Activated CD8-positive, alpha-beta memory T cell treated with anti-CD3 and anti-CD28 coated beads, Interleukin-2, amount 10 ng/mL, durations not matched to agents 7 days and 5 days (primary cell): ENCODE measurements around the gene XYLT1. TPM values are rescaled to one million over a fixed set of nuclear protein-coding genes. Genes with fewer than 3 reads are reported as not detected.

Source experiments
- ATAC-seq: fragments of 150-1000 bp; cut with Tn5 transposase; one replicate; pipeline ENCODE4 v1.10.0; 2021; ENCODE audit warnings: moderate library complexity
- CTCF ChIA-PET: fragments of 350-600 bp; sonication (Branson Sonifier 250); formaldehyde crosslinking; loops from one replicate; lab custom pipeline; 2021; ENCODE audit warnings: antibody characterized with exemption; lab: Charles Lee
- DNase-seq: peaks from one replicate; pipeline ENCODE4 v3.0.0-alpha.2; 2020
- H3K27ac Mint-ChIP-seq: one replicate; pipeline ENCODE4 v1.8.0; 2021; ENCODE audit warnings: mild to moderate bottlenecking, mixed read lengths
- H3K27me3 Mint-ChIP-seq: one replicate; pipeline ENCODE4 v1.8.0; 2021; ENCODE audit warnings: mixed read lengths
- H3K36me3 Mint-ChIP-seq: one replicate; pipeline ENCODE4 v1.8.0; 2021; ENCODE audit warnings: mild to moderate bottlenecking, mixed read lengths
- H3K4me1 Mint-ChIP-seq: one replicate; pipeline ENCODE4 v1.8.0; 2021; ENCODE audit warnings: mixed read lengths
- H3K4me3 Mint-ChIP-seq: one replicate; pipeline ENCODE4 v1.8.0; 2021; ENCODE audit warnings: mild to moderate bottlenecking, moderate library complexity, mixed read lengths
- H3K9me3 Mint-ChIP-seq: one replicate; pipeline ENCODE4 v1.8.0; 2022; ENCODE audit warnings: low read depth, mixed read lengths
- total RNA-seq, 2 experiments: library from RNA; stranded (reverse); gene quantifications; one replicate each; pipeline ENCODE4 v1.2.3, GENCODE V29; 2021

The XYLT1 gene
- total RNA-seq, 2 experiments from 2014 or later: 35.7 to 40.9 TPM

- peaks cover 45% of the 10 kb centered on the region for H3K4me1 Mint-ChIP-seq
- H3K27me3 Mint-ChIP-seq: no peaks in the 10 kb centered on the region
- DNase-seq: no peak
- H3K4me3 Mint-ChIP-seq: no peak overlapping the region
- H3K27ac Mint-ChIP-seq: no peak overlapping the region
- ATAC-seq: no peak
- no peaks in the 10 kb centered on the region for H3K9me3 Mint-ChIP-seq
- peaks cover 3% of the 10 kb centered on the region for H3K36me3 Mint-ChIP-seq
- CTCF ChIA-PET: interaction anchor here (0.9 to 1.2 kb wide), 2 partner anchors 65 to 114 kb away, joined by 3 read pairs; no protein-coding TSS in a partner anchor
Measured at GRCh38 chr16:17374668-17375255, 96.0 kb downstream of the XYLT1 start.

- H3K27me3 Mint-ChIP-seq: no peaks in the 10 kb centered on the region
- DNase-seq (no peak), ATAC-seq (no peak)
- no peaks in the 10 kb centered on the region for H3K9me3 Mint-ChIP-seq
- no peak overlapping the region for H3K4me3 Mint-ChIP-seq
- H3K36me3 Mint-ChIP-seq: peaks cover 6% of the 10 kb centered on the region
- CTCF ChIA-PET: interaction anchor here (0.9 kb wide), 1 partner anchor 66 kb away, joined by 3 read pairs; no protein-coding TSS in a partner anchor
- peaks cover 54% of the 10 kb centered on the region for H3K4me1 Mint-ChIP-seq
- no peak overlapping the region for H3K27ac Mint-ChIP-seq
Measured at GRCh38 chr16:17373533-17373932, 97.2 kb downstream of the XYLT1 start.

- Mint-ChIP-seq H3K4me1 (peaks cover 61% of the 10 kb centered on the region), H3K4me3 (no peak overlapping the region), H3K27me3 (no peaks in the 10 kb centered on the region), H3K36me3 (peaks cover 7% of the 10 kb centered on the region), H3K9me3 (no peaks in the 10 kb centered on the region), H3K27ac (no peak overlapping the region)
- CTCF ChIA-PET: interaction anchor here (1.6 kb wide), 1 partner anchor 77 kb away, joined by 4 read pairs; no protein-coding TSS in a partner anchor
- no peak for ATAC-seq
- no peak for DNase-seq
Measured at GRCh38 chr16:17372386-17372785, 98.4 kb downstream of the XYLT1 start.

- H3K4me1 Mint-ChIP-seq: peaks cover 72% of the 10 kb centered on the region
- H3K27me3 Mint-ChIP-seq: no peaks in the 10 kb centered on the region
- ATAC-seq: no peak
- peak overlapping the region; percentile 18 for H3K4me3 Mint-ChIP-seq
- no peaks in the 10 kb centered on the region for H3K9me3 Mint-ChIP-seq
- DNase-seq: no peak
- CTCF ChIA-PET: interaction anchor here (0.5 to 7.1 kb wide), 7 partner anchors 12 to 294 kb away, joined by 3 to 52 read pairs (median 19); no protein-coding TSS in a partner anchor
- H3K36me3 Mint-ChIP-seq: peaks cover 14% of the 10 kb centered on the region
- H3K27ac Mint-ChIP-seq: peak overlapping the region; percentile 100
Measured at GRCh38 chr16:17371299-17371698, 99.5 kb downstream of the XYLT1 start.

- DNase-seq: no peak
- no peak for ATAC-seq
- Mint-ChIP-seq H3K4me1 (peaks cover 75% of the 10 kb centered on the region), H3K27me3 (no peaks in the 10 kb centered on the region), H3K27ac (peak overlapping the region; percentile 100), H3K4me3 (peak overlapping the region; percentile 85), H3K36me3 (peaks cover 17% of the 10 kb centered on the region), H3K9me3 (no peaks in the 10 kb centered on the region)
- CTCF ChIA-PET: interaction anchor here (1.0 to 7.1 kb wide), 8 partner anchors 12 to 97 kb away, joined by 3 to 52 read pairs (median 13); no protein-coding TSS in a partner anchor
Measured at GRCh38 chr16:17370731-17371285, 100.0 kb downstream of the XYLT1 start.

GRCh38 chr16:17370223-17370707 is 100.5 kb downstream of the XYLT1 start:
- Mint-ChIP-seq H3K9me3 (no peaks in the 10 kb centered on the region), H3K4me1 (peaks cover 79% of the 10 kb centered on the region), H3K27me3 (no peaks in the 10 kb centered on the region), H3K36me3 (peaks cover 17% of the 10 kb centered on the region), H3K27ac (peak overlapping the region; percentile 100), H3K4me3 (peak overlapping the region; percentile 85)
- DNase-seq: peak; percentile 67
- ATAC-seq: peak; percentile 28
- CTCF ChIA-PET: interaction anchor here (0.9 to 7.1 kb wide), 8 partner anchors 11 to 97 kb away, joined by 3 to 52 read pairs (median 13); no protein-coding TSS in a partner anchor

- peak; percentile 88 for ATAC-seq
- Mint-ChIP-seq H3K9me3 (no peaks in the 10 kb centered on the region), H3K27me3 (no peaks in the 10 kb centered on the region), H3K4me3 (peak overlapping the region; percentile 85), H3K36me3 (peaks cover 19% of the 10 kb centered on the region), H3K27ac (peak overlapping the region; percentile 100), H3K4me1 (peaks cover 82% of the 10 kb centered on the region)
- CTCF ChIA-PET: interaction anchor here (0.9 to 7.1 kb wide), 8 partner anchors 11 to 98 kb away, joined by 3 to 52 read pairs (median 13); no protein-coding TSS in a partner anchor
- DNase-seq: peak; percentile 89
Measured at GRCh38 chr16:17369421-17370222, 101.1 kb downstream of the XYLT1 start.

GRCh38 chr16:17368951-17369350 is 101.8 kb downstream of the XYLT1 start:
- DNase-seq (peak; percentile 63), ATAC-seq (peak; percentile 25)
- H3K27me3 Mint-ChIP-seq: no peaks in the 10 kb centered on the region
- H3K27ac Mint-ChIP-seq: peak overlapping the region; percentile 100
- H3K4me1 Mint-ChIP-seq: peaks cover 86% of the 10 kb centered on the region
- H3K9me3 Mint-ChIP-seq: no peaks in the 10 kb centered on the region
- H3K36me3 Mint-ChIP-seq: peaks cover 19% of the 10 kb centered on the region
- H3K4me3 Mint-ChIP-seq: peak overlapping the region; percentile 85
- CTCF ChIA-PET: interaction anchor here (1.9 to 7.1 kb wide), 5 partner anchors 10 to 98 kb away, joined by 7 to 52 read pairs (median 31); no protein-coding TSS in a partner anchor

GRCh38 chr16:17368446-17368845 is 102.3 kb downstream of the XYLT1 start:
- CTCF ChIA-PET: interaction anchor here (3.5 to 7.1 kb wide), 4 partner anchors 9 to 99 kb away, joined by 19 to 52 read pairs (median 35); no protein-coding TSS in a partner anchor
- no peak for DNase-seq
- no peak for ATAC-seq
- H3K4me3 Mint-ChIP-seq: peak overlapping the region; percentile 85
- H3K36me3 Mint-ChIP-seq: peaks cover 19% of the 10 kb centered on the region
- H3K4me1 Mint-ChIP-seq: peaks cover 87% of the 10 kb centered on the region
- peak overlapping the region; percentile 100 for H3K27ac Mint-ChIP-seq
- no peaks in the 10 kb centered on the region for H3K27me3 Mint-ChIP-seq
- H3K9me3 Mint-ChIP-seq: no peaks in the 10 kb centered on the region

- Mint-ChIP-seq H3K36me3 (peaks cover 19% of the 10 kb centered on the region), H3K4me1 (peaks cover 92% of the 10 kb centered on the region), H3K4me3 (peak overlapping the region; percentile 27), H3K27me3 (no peaks in the 10 kb centered on the region), H3K27ac (peak overlapping the region; percentile 100), H3K9me3 (no peaks in the 10 kb centered on the region)
- DNase-seq (no peak), ATAC-seq (no peak)
- CTCF ChIA-PET: interaction anchor here (3.5 to 7.1 kb wide), 4 partner anchors 9 to 100 kb away, joined by 19 to 52 read pairs (median 35); no protein-coding TSS in a partner anchor
Measured at GRCh38 chr16:17367923-17368322, 102.8 kb downstream of the XYLT1 start.

GRCh38 chr16:17367036-17367435 is 103.7 kb downstream of the XYLT1 start:
- Mint-ChIP-seq H3K36me3 (peaks cover 21% of the 10 kb centered on the region), H3K27ac (peak overlapping the region; percentile 100), H3K4me3 (no peak overlapping the region), H3K4me1 (peaks cover 96% of the 10 kb centered on the region), H3K9me3 (no peaks in the 10 kb centered on the region), H3K27me3 (no peaks in the 10 kb centered on the region)
- CTCF ChIA-PET: interaction anchor here (1.7 to 7.1 kb wide), 3 partner anchors 20 to 100 kb away, joined by 7 to 52 read pairs (median 39); no protein-coding TSS in a partner anchor
- DNase-seq (peak; percentile 60), ATAC-seq (no peak)

GRCh38 chr16:17366299-17366961 is 104.3 kb downstream of the XYLT1 start:
- Mint-ChIP-seq H3K27me3 (no peaks in the 10 kb centered on the region), H3K4me3 (no peak overlapping the region), H3K36me3 (peaks cover 21% of the 10 kb centered on the region), H3K9me3 (no peaks in the 10 kb centered on the region), H3K4me1 (peaks cover 94% of the 10 kb centered on the region), H3K27ac (peak overlapping the region; percentile 100)
- CTCF ChIA-PET: interaction anchor here (0.7 to 7.1 kb wide), 5 partner anchors 19 to 101 kb away, joined by 4 to 52 read pairs (median 7); no protein-coding TSS in a partner anchor
- DNase-seq (no peak), ATAC-seq (no peak)
